ENCODE measurements around the gene C12orf57.

GRCh38 chr12:6947615-6948014, 3.8 kb downstream of the C12orf57 start:
- no peak for TF ChIP-seq CTCF (IDR thresholded peaks at IDR 0.05)
- TF ChIP-seq ZFX (IDR thresholded peaks at IDR 0.05; ENCODE audit: borderline replicate concordance): no peak
